Measurements from ENCODE around the gene ZNF791. TPM values are rescaled to one million over a fixed set of nuclear protein-coding genes. Genes with fewer than 3 reads are reported as not detected.

The ZNF791 gene
- total RNA-seq, 4 donors from 2014 or later = 14.0 to 21.6 (median 17.3) TPM

DNA sequence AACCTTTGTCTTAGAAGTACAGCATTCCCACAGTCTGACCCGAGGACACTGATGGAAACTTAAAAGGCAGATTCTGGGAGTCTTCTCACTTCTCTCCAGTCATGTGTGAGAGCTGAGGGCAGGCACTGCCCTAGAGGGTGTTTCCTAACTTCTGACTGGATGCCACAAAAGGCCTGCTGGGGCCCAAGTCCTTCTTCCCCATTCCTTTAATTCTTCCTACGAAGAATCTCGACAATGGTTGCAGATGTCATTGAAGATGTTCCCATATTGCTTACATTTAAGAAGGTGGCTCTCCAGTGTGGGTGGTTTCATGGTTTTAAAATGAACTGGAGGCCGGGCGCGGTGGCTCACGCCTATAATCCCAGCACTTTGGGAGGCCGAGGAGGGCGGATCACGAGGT is 32.1 kb upstream of the ZNF791 start:
- intact Hi-C loops (cut with DNase I) = no loop called here
- no peak for TF ChIP-seq CTCF (IDR thresholded peaks at IDR 0.05)
- TF ChIP-seq POLR2A (IDR thresholded peaks at IDR 0.05; ENCODE audit: low read depth) = no peak
- DNase-seq (ENCODE audit: extremely low spot score) = no peak
- peaks cover 32 to 57% (median 40%) of the 10 kb centered on the region in 4 donors for H3K36me3 ChIP-seq
- H3K4me1 ChIP-seq = peaks cover 0 to 13% (median 9%) of the 10 kb centered on the region in 4 donors
- H3K27ac ChIP-seq (replicated peaks in 1 of 4) = no peak overlapping the region
- peaks cover 0 to 19% (median 5%) of the 10 kb centered on the region in 4 donors for H3K9me3 ChIP-seq
- no peaks in the 10 kb centered on the region for H3K27me3 ChIP-seq
- WGBS = 98% methylated on average over 10 of the region's 10 CpGs
- no peak overlapping the region for H3K4me3 ChIP-seq

DNA sequence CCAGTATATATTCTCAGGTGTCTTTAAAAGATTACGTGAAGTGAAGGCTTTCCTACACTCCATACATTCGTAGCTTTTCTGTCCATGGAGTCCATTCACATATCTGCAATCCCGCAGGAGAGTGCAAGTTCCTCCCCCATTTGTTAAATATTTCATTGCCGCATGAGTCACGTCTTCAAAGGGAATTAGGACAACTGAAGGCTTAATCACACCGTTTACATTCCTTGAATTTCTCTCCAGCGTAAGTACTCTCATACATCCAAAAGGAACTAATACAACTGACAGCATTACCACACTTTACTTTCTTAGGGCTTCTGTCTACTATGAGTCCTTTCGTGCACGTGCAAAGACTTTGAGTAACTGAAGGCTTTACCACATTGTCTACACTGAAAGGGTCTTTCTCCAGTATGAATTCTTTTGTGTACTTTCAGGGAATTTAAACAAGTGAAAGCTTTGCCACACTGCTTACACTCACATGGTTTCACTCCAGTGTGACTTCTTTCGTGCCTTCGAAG is 30.5 kb upstream of the ZNF791 start:
- 58% methylated on average over 11 of the region's 11 CpGs for WGBS
- TF ChIP-seq POLR2AphosphoS5 (IDR thresholded peaks at IDR 0.05) (peak in 1 of 2 donors; percentile 72), POLR2A (IDR thresholded peaks at IDR 0.05; ENCODE audit: low read depth) (no peak)
- DNase-seq (ENCODE audit: extremely low spot score) = no peak
- H3K27ac ChIP-seq (replicated peaks in 1 of 4) = peak overlapping the region; percentile 31 to 69 (median 59)
- peaks cover 32 to 57% (median 40%) of the 10 kb centered on the region in 4 donors for H3K36me3 ChIP-seq
- peaks cover 0 to 13% (median 9%) of the 10 kb centered on the region in 4 donors for H3K4me1 ChIP-seq
- H3K4me3 ChIP-seq = no peak overlapping the region
- H3K9me3 ChIP-seq = peaks cover 0 to 19% (median 5%) of the 10 kb centered on the region in 4 donors
- intact Hi-C loops (cut with DNase I) = no loop called here
- no peaks in the 10 kb centered on the region for H3K27me3 ChIP-seq

DNA sequence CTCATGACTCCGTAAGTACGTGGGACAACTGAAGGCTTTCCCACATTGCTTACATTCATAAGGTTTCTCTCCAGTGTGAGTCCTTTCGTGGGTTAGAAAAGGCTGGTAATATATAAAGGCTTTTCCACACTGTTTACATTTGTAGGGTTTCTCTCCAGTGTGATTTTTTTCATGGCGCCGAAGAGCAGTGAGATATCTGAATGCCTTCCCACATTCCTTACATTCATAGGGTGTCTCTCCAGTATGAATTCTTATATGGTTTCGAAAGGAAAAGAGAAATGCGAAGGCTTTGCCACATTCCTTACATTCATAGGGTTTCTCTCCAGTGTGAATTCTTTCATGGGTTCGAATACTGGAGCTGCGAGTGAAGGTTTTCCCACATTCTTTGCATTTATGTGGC is 29.6 kb upstream of the ZNF791 start:
- H3K9me3 ChIP-seq = peaks cover 0 to 19% (median 5%) of the 10 kb centered on the region in 4 donors
- WGBS = 99% methylated on average over 9 of the region's 9 CpGs
- H3K36me3 ChIP-seq = peaks cover 32 to 57% (median 40%) of the 10 kb centered on the region in 4 donors
- H3K4me1 ChIP-seq = peaks cover 0 to 13% (median 9%) of the 10 kb centered on the region in 4 donors
- no peak overlapping the region for H3K4me3 ChIP-seq
- H3K27me3 ChIP-seq = no peaks in the 10 kb centered on the region
- peak overlapping the region in 3 of 4 donors; percentile 31 to 69 (median 66) for H3K27ac ChIP-seq (replicated peaks in 1 of 4)
- intact Hi-C loops (cut with DNase I) = no loop called here
- TF ChIP-seq POLR2A (IDR thresholded peaks at IDR 0.05; ENCODE audit: low read depth) = no peak
- TF ChIP-seq POLR2AphosphoS5 (IDR thresholded peaks at IDR 0.05) = no peak
- TF ChIP-seq CTCF (IDR thresholded peaks at IDR 0.05) = no peak
- no peak for TF ChIP-seq EP300 (IDR thresholded peaks at IDR 0.05)
- DNase-seq (ENCODE audit: extremely low spot score) = no peak

GRCh38 chr19:12596485-12596884 is 14.2 kb upstream of the ZNF791 start:
- DNase-seq (ENCODE audit: extremely low spot score) = no peak
- no peaks in the 10 kb centered on the region for H3K4me1 ChIP-seq
- no peak overlapping the region for H3K4me3 ChIP-seq
- H3K27ac ChIP-seq (replicated peaks in 1 of 4) = no peak overlapping the region
- no peaks in the 10 kb centered on the region for H3K27me3 ChIP-seq
- TF ChIP-seq POLR2A (IDR thresholded peaks at IDR 0.05; ENCODE audit: low read depth) (no peak), EP300 (IDR thresholded peaks at IDR 0.05) (no peak), POLR2AphosphoS5 (IDR thresholded peaks at IDR 0.05) (no peak), CTCF (IDR thresholded peaks at IDR 0.05) (no peak)
- intact Hi-C loops (cut with DNase I) = no loop called here
- WGBS = 89% methylated on average over 11 of the region's 11 CpGs
- no peaks in the 10 kb centered on the region for H3K9me3 ChIP-seq
- peaks cover 4 to 39% (median 27%) of the 10 kb centered on the region in 4 donors for H3K36me3 ChIP-seq

DNA sequence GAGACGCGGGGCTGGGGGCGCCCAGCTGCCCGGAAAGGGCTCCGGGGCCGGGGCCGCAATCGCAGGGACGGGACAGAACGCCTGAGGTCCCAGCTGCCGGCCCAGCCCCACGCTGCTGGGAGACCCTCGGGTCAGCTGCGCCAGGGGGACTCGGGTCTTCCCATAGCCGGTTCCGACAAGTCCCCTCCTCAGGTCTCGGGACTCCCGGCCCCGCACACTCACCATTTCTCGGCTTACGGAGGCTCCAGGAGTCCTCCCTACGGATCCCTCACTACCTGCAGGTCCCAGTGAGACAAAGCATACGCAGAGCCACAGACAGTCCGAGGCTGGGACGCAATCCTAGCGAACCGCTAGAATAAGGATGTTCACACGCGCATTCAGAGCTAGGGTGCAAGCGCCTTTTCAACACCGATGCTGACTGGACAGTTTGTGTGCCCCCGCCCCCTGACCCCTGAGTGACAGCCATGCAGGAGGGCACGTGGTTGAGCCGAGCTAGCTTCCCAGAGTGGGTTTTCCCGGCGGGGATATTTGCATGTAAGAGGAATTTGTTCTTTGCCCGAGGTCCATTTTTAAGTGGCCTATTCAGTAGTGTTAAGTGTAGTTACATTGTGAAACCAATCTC is 13.7 kb upstream of the ZNF791 start:
- no peaks in the 10 kb centered on the region for H3K4me1 ChIP-seq
- no peak for DNase-seq (ENCODE audit: extremely low spot score)
- no peak overlapping the region for H3K27ac ChIP-seq (replicated peaks in 1 of 4)
- H3K9me3 ChIP-seq = no peaks in the 10 kb centered on the region
- peaks cover 5 to 39% (median 27%) of the 10 kb centered on the region in 4 donors for H3K36me3 ChIP-seq
- 65% methylated on average over 27 of the region's 38 CpGs for WGBS
- H3K27me3 ChIP-seq = no peaks in the 10 kb centered on the region
- no peak for TF ChIP-seq EP300 (IDR thresholded peaks at IDR 0.05)
- no peak for TF ChIP-seq CTCF (IDR thresholded peaks at IDR 0.05)
- TF ChIP-seq POLR2A (IDR thresholded peaks at IDR 0.05; ENCODE audit: low read depth) = no peak
- TF ChIP-seq POLR2AphosphoS5 (IDR thresholded peaks at IDR 0.05) = no peak
- intact Hi-C loops (cut with DNase I) = no loop called here
- H3K4me3 ChIP-seq = no peak overlapping the region
